ENCODE measurements around the gene RAB40B. TPM values are rescaled to one million over a fixed set of nuclear protein-coding genes. Genes with fewer than 3 reads are reported as not detected.

RAB40B gene
- total RNA-seq, 2 donors from 2014 or later: 18.2 to 39.9 TPM

DNA sequence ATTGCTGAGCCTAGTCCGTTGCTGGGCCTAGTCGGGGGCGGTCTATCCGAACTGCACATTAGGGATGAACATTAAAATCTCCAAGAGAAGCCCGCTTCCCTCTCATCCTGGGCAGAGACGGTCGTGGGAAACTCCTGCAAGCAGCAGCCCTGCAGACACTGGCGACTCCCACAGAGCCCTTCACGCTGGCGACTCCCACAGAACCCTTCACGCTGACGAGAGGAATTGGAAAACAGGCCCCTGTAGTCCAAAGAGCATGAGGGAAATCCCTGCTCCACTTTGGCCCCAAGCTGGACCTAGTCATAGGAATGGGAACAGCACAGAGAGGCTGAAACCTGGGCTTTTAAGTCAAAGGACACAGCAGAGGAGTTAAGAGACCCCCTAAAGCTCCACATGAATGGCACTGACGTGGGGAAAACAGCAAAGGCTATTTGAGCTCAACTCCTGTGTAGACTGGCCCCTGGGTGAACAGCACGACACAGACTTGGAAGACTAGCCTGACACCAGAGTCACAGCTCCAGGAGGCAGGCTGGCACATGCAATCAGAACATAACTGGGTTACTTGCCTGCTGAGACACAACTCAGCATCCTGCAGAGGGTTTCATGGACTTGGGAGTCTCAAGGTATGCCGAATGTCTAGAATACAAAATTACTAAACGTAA lies 92.4 kb downstream of the RAB40B start:
- H3K27me3 ChIP-seq: no peaks in the 10 kb centered on the region
- no peak for DNase-seq
- no peak overlapping the region for H3K4me3 ChIP-seq
- ATAC-seq: no peak
- 87 to 92% methylated on average over 15 to 16 of the region's 16 CpGs for WGBS, 2 donors
- no peak for TF ChIP-seq POLR2A (IDR thresholded peaks at IDR 0.05)
- TF ChIP-seq, protein P1, sequence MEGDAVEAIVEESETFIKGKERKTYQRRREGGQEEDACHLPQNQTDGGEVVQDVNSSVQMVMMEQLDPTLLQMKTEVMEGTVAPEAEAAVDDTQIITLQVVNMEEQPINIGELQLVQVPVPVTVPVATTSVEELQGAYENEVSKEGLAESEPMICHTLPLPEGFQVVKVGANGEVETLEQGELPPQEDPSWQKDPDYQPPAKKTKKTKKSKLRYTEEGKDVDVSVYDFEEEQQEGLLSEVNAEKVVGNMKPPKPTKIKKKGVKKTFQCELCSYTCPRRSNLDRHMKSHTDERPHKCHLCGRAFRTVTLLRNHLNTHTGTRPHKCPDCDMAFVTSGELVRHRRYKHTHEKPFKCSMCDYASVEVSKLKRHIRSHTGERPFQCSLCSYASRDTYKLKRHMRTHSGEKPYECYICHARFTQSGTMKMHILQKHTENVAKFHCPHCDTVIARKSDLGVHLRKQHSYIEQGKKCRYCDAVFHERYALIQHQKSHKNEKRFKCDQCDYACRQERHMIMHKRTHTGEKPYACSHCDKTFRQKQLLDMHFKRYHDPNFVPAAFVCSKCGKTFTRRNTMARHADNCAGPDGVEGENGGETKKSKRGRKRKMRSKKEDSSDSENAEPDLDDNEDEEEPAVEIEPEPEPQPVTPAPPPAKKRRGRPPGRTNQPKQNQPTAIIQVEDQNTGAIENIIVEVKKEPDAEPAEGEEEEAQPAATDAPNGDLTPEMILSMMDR (IDR thresholded peaks at IDR 0.05): no peak
- peaks cover 0 to 17% of the 10 kb centered on the region in 2 donors for H3K36me3 ChIP-seq (replicated peaks in 1 of 2; ENCODE audit: insufficient read depth in 1 of 2, low read depth in 2 of 2)
- intact Hi-C loops (cut with DNase I): no loop called here
- no peaks in the 10 kb centered on the region for H3K9me3 ChIP-seq
- H3K4me1 ChIP-seq: no peaks in the 10 kb centered on the region
- H3K27ac ChIP-seq: no peak overlapping the region

Small RNAs within 50 kb of the gene (microRNA-seq; reads per million reads assigned to microRNA genes)
- 0.47 to 1.8 reads per million in 2 donors for gene MIR4525 (ENCODE audit: borderline number of aligned reads in 2 of 2, borderline replicate concordance in 2 of 2)

Small RNAs within 50 kb of the gene (small RNA-seq; reads per million reads assigned to genes)
- gene MIR4525: not detected

Other genes with a start within 250 kb of the RAB40B start
- 10 to 100 TPM; 53.1 to 68.2 TPM for gene CYBC1, start 247.9 kb downstream of the RAB40B start, total RNA-seq
- 10 to 100 TPM; 14.5 to 85.4 TPM for gene NARF, start 240.0 kb downstream of the RAB40B start, total RNA-seq
- 10 to 100 TPM; 10.6 to 25.1 TPM for gene FOXK2, start 179.0 kb downstream of the RAB40B start, total RNA-seq
- gene WDR45B, start 50.3 kb downstream of the RAB40B start, total RNA-seq: 10 to 100 TPM; 45.5 to 49.3 TPM
- 1 to 10 TPM; 7.6 to 8.0 TPM for gene FN3KRP, start 18.0 kb upstream of the RAB40B start, total RNA-seq
- 10 to 100 TPM; 15.2 to 29.1 TPM for gene FN3K, start 36.9 kb upstream of the RAB40B start, total RNA-seq
- gene TBCD, start 53.4 kb upstream of the RAB40B start, total RNA-seq: 10 to 100 TPM; 38.9 to 74.8 TPM
- gene ZNF750, start 141.3 kb upstream of the RAB40B start, total RNA-seq: not detected